Keratinocyte (primary cell): ENCODE measurements around the gene MRPS14. TPM values are rescaled to one million over a fixed set of nuclear protein-coding genes. Genes with fewer than 3 reads are reported as not detected.

Experiments
- DNase-seq: peaks from one replicate; pipeline ENCODE4 v3.0.0-alpha.2; 2011; ENCODE audit warnings: low read depth, missing footprints, low spot score
- FAIRE-seq: peaks from 2 replicates; lab custom pipeline; 2011; peaks lifted over from hg19 to GRCh38; lab: Jason Lieb, UNC
- H2AFZ ChIP-seq: 2 replicates; pipeline ENCODE4 v1.6.0; 2012; ENCODE audit warnings: low read length, control low read depth, inconsistent platforms; ENCODE audit not compliant: control insufficient read depth
- H3K27ac ChIP-seq: 2 replicates; pipeline ENCODE4 v1.5.1; 2011; ENCODE audit warnings: low read length; ENCODE audit not compliant: control insufficient read depth, insufficient read depth
- H3K27me3 ChIP-seq: 3 replicates; pipeline ENCODE4 v1.6.0; 2011; ENCODE audit warnings: low read length; ENCODE audit not compliant: control insufficient read depth, insufficient read depth; ENCODE audit errors: extremely low read depth
- H3K36me3 ChIP-seq, 2 experiments: 2 replicates in 1 of 2; 3 replicates in 1 of 2; pipeline ENCODE4 v1.5.1; 2011; ENCODE audit warnings: low read length in 2 of 2, mild to moderate bottlenecking in 1 of 2; ENCODE audit not compliant: control insufficient read depth in 2 of 2, insufficient read depth in 2 of 2; ENCODE audit errors: extremely low read depth in 1 of 2
- H3K4me1 ChIP-seq: 3 replicates; pipeline ENCODE4 v1.5.1; 2011; ENCODE audit warnings: low read length; ENCODE audit not compliant: control insufficient read depth, insufficient read depth; ENCODE audit errors: extremely low read depth
- H3K4me2 ChIP-seq: 3 replicates; pipeline ENCODE4 v1.6.0; 2011; ENCODE audit warnings: low read depth, low read length; ENCODE audit not compliant: control insufficient read depth, insufficient read depth; ENCODE audit errors: extremely low read depth
- H3K4me3 ChIP-seq, 3 experiments: fragments of 200-600 bp in 1 of 3; sonication (generic) in 1 of 3; 2 replicates in 2 of 3; 3 replicates in 1 of 3; pipeline ENCODE4 v1.5.1; 2011 to 2016; ENCODE audit warnings: low read length in 3 of 3, mild to moderate bottlenecking in 3 of 3, control low read depth in 2 of 3, inconsistent platforms in 1 of 3, low read depth in 1 of 3, mixed read lengths in 1 of 3, mixed run types in 1 of 3, moderate library complexity in 1 of 3; ENCODE audit not compliant: control insufficient read depth in 2 of 3, insufficient read depth in 2 of 3; ENCODE audit errors: extremely low read depth in 1 of 3
- H3K79me2 ChIP-seq: 2 replicates; pipeline ENCODE4 v1.6.0; 2012; ENCODE audit warnings: low read length; ENCODE audit not compliant: control insufficient read depth, insufficient read depth
- H3K9ac ChIP-seq: 3 replicates; pipeline ENCODE4 v1.6.0; 2011; ENCODE audit warnings: low read length; ENCODE audit not compliant: control insufficient read depth, insufficient read depth; ENCODE audit errors: extremely low read depth
- H3K9me1 ChIP-seq: 3 replicates; pipeline ENCODE4 v1.6.0; 2011; ENCODE audit warnings: low read length; ENCODE audit not compliant: control insufficient read depth, insufficient read depth; ENCODE audit errors: extremely low read depth
- H3K9me3 ChIP-seq: 2 replicates; pipeline ENCODE4 v1.5.1; 2012; ENCODE audit warnings: low read depth, low read length; ENCODE audit not compliant: control insufficient read depth
- H4K20me1 ChIP-seq: 3 replicates; pipeline ENCODE4 v1.6.0; 2011; ENCODE audit warnings: low read length; ENCODE audit not compliant: control insufficient read depth, insufficient read depth; ENCODE audit errors: extremely low read depth
- EZH2 ChIP-seq: IDR thresholded peaks from one replicate; pipeline ENCODE4 v1.6.1; 2012; ENCODE audit warnings: inconsistent platforms, mild to moderate bottlenecking, low read length, moderate library complexity
- dilution Hi-C: fragments of 300-500 bp; cut with MboI; formaldehyde crosslinking; loops from one replicate; pipeline ENCODE4 v1.7.0; 2020; ENCODE audit warnings: low sequenced_read_pairs; ENCODE audit not compliant: extremely low pct_ligation_motif_present
- polyA plus RNA-seq, 5 experiments: library from polyadenylated mRNA; depleted of rRNA in 3 of 5; stranded (reverse) in 3 of 5; stranded (forward) in 1 of 5; unstranded in 1 of 5; fragments of >200 nt; gene quantifications; 1 replicate in 1 of 5; 2 replicates in 3 of 5; 3 replicates in 1 of 5; pipeline versions ENCODE4 v1.2.1 to v1.2.3, GENCODE V29; 2011 to 2012; ENCODE audit warnings: missing spikeins in 2 of 5, low read depth in 1 of 5, low replicate concordance in 1 of 5
- TF ChIP-seq, protein P1 (sequence below), 3 experiments: IDR thresholded peaks in 1 of 3; conservative IDR thresholded peaks in 1 of 3; optimal IDR thresholded peaks in 1 of 3; 2 replicates in 2 of 3; 3 replicates in 1 of 3; pipeline versions ENCODE3 to v1.5.1; 2011; ENCODE audit warnings: low read length in 3 of 3, mild to moderate bottlenecking in 3 of 3, moderate library complexity in 2 of 3, control low read depth in 1 of 3, inconsistent platforms in 1 of 3; ENCODE audit not compliant: insufficient read depth in 2 of 3; ENCODE audit errors: extremely low read depth in 1 of 3

The MRPS14 gene
- polyA plus RNA-seq, 1 donor (not counting 4 experiments of a cell fraction or from before 2014, with no cell fraction given), result 35.2 TPM

DNA sequence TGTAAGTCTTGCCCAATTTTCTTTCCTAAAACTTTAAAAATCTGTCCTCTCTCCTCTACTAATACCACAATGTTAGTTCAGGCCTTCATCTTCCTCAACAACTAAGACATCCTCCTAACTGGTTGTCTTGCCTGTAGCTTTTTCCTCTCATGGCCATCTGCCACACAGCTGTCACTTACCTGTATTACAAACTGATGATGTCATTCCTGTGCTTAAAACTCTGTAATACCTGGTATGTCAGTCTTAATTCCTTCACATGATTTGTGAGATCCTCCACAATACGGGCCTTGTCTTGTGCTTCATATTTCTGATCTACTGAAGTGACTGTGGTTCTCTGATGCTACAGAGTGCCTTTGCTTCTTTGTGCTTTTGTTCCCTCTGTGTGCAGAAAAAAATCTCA is 9.8 kb downstream of the MRPS14 start:
- no peaks in the 10 kb centered on the region for H3K27me3 ChIP-seq
- no peaks in the 10 kb centered on the region for H3K4me1 ChIP-seq
- H3K27ac ChIP-seq, result no peak overlapping the region
- DNase-seq (no peak), FAIRE-seq (no peak)
- H3K79me2 ChIP-seq, result peaks cover 5% of the 10 kb centered on the region
- H4K20me1 ChIP-seq, result no peaks in the 10 kb centered on the region
- H3K9ac ChIP-seq, result no peak overlapping the region
- TF ChIP-seq, protein P1, sequence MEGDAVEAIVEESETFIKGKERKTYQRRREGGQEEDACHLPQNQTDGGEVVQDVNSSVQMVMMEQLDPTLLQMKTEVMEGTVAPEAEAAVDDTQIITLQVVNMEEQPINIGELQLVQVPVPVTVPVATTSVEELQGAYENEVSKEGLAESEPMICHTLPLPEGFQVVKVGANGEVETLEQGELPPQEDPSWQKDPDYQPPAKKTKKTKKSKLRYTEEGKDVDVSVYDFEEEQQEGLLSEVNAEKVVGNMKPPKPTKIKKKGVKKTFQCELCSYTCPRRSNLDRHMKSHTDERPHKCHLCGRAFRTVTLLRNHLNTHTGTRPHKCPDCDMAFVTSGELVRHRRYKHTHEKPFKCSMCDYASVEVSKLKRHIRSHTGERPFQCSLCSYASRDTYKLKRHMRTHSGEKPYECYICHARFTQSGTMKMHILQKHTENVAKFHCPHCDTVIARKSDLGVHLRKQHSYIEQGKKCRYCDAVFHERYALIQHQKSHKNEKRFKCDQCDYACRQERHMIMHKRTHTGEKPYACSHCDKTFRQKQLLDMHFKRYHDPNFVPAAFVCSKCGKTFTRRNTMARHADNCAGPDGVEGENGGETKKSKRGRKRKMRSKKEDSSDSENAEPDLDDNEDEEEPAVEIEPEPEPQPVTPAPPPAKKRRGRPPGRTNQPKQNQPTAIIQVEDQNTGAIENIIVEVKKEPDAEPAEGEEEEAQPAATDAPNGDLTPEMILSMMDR (optimal IDR thresholded peaks at IDR 0.05 in 1 of 3, IDR thresholded peaks at IDR 0.05 in 1 of 3, conservative IDR thresholded peaks at IDR 0.05 in 1 of 3; ENCODE audit: extremely low read depth in 1 of 3, insufficient read depth in 2 of 3, low read length in 3 of 3), result no peak
- TF ChIP-seq EZH2, result no peak
- H3K9me3 ChIP-seq, result no peaks in the 10 kb centered on the region
- H3K4me3 ChIP-seq, result no peak overlapping the region
- dilution Hi-C loops, result no loop called here
- H3K9me1 ChIP-seq, result no peaks in the 10 kb centered on the region
- H3K4me2 ChIP-seq, result no peak overlapping the region
- H3K36me3 ChIP-seq, result peaks cover 13 to 18% of the 10 kb centered on the region in 2 experiments
- no peak overlapping the region for H2AFZ ChIP-seq

DNA sequence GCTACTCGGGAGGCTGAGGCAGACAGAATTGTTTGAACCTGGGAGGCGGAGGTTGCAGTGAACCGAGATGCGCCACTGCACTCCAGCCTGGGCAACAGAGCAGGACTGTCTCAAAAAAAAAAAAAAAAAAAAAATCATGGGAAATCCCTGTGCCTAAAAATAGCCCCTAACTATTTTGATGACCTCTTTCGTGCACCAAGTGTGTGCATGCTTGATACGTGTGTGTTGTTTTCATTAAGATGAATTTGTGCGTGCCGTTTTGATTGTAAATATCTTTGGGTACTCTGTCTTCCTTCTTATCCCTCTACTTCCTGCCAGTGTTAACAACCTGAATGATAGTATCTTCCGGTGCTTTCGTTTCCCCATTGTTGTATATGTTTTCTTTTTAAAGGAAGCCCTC is 13.7 kb downstream of the MRPS14 start:
- dilution Hi-C loops, result no loop called here
- H3K4me2 ChIP-seq, result no peak overlapping the region
- no peak overlapping the region for H3K9ac ChIP-seq
- H3K9me3 ChIP-seq, result no peaks in the 10 kb centered on the region
- TF ChIP-seq, protein P1 (optimal IDR thresholded peaks at IDR 0.05 in 1 of 3, IDR thresholded peaks at IDR 0.05 in 1 of 3, conservative IDR thresholded peaks at IDR 0.05 in 1 of 3; ENCODE audit: extremely low read depth in 1 of 3, insufficient read depth in 2 of 3, low read length in 3 of 3), result no peak
- no peak for TF ChIP-seq EZH2
- no peaks in the 10 kb centered on the region for H3K4me1 ChIP-seq
- no peak overlapping the region for H3K4me3 ChIP-seq
- peaks cover 36% of the 10 kb centered on the region for H3K79me2 ChIP-seq
- no peak overlapping the region for H3K27ac ChIP-seq
- H3K27me3 ChIP-seq, result no peaks in the 10 kb centered on the region
- DNase-seq, result no peak
- H4K20me1 ChIP-seq, result no peaks in the 10 kb centered on the region
- FAIRE-seq, result no peak
- no peaks in the 10 kb centered on the region for H3K9me1 ChIP-seq
- H2AFZ ChIP-seq, result no peak overlapping the region
- peaks cover 11 to 25% of the 10 kb centered on the region in 2 experiments for H3K36me3 ChIP-seq
